Measurements from ENCODE around the gene SYCP2L.
"Not testable (repeated sequence)": the region's sequence is repeated elsewhere in the genome, so short reads cannot be mapped to it uniquely, and the experiment has no call there.

The SYCP2L gene

DNA sequence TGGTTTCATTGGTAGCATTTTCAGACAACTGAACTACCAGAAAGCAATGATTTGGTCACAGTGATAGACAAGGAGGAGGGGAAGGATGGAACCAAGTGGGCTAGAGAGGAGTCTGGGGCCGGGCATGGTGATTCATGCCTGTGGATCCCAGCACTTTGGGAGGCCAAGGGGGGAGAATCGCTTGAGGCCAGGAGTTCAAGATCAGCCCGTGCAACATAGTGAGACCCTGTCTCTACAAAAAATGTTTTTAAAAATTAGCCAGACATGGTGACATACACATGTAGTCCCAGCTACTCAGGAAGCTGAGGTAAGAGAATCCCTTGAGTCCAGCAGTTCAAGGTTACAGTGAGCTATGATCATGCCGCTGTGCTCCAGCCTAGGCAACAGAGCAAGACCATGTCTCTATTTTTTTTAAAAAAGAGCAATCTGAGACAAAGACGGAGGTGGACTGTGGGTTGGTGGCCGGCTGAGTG lies 70.6 kb downstream of the SYCP2L start:
- DNase-seq (ENCODE audit: low spot score) = no peak

DNA sequence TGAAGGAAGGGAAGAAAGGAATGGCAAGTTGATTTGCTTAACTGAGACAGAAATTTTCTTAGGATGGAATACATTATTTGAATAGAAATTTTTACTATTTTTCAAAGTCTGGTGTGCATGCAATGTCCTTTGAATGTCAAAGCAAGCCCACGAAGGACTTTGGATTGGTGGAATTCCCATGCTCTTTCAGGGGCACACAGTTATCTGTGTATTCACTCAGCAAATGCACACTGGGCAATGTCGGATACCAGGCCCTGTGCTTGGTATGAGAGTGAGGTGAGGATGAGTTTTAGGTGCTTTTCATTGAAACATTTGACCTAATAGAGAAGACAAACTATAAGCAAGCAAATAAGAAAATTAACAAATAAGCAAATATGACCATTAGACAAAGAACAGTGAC lies 73.3 kb downstream of the SYCP2L start:
- no peak for DNase-seq (ENCODE audit: low spot score)

DNA sequence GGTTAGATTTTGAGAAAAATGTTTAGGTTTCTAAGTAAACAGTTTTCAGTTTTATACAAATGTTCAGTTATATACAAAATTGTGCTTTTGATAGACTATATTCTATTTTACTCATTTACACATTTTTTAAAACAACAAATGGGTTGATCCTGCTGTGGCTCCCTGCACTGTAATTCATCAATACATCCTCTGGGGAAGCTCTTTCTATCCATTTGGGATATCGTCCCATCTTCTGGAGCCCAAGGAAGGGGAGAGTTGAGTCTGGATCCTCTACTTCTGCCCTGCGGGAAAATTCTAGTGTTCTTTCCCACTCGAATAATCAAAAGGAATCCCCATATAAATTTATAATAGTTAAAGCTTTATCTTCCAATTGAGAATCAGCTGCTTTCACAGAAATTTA lies 75.0 kb downstream of the SYCP2L start:
- no peak for DNase-seq (ENCODE audit: low spot score)

DNA sequence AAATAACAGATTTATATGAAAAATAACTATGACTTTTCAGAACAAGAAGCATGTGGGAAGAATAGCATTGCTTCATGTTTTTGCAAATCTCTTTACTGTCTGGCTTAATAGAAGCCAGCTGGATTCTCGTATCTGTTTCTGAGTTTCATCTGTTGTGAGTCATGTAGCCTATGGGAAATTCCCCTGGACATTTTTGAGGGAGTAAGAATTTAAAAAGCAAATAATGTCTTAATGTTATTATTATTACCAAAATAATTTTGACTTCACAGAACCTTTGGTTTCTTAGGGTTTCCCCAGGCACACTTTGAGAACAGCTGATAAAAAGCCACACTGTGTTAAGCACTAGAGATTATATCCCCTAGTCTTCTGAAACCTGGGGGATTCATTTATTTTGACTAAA lies 75.8 kb downstream of the SYCP2L start:
- no peak for DNase-seq (ENCODE audit: low spot score)

DNA sequence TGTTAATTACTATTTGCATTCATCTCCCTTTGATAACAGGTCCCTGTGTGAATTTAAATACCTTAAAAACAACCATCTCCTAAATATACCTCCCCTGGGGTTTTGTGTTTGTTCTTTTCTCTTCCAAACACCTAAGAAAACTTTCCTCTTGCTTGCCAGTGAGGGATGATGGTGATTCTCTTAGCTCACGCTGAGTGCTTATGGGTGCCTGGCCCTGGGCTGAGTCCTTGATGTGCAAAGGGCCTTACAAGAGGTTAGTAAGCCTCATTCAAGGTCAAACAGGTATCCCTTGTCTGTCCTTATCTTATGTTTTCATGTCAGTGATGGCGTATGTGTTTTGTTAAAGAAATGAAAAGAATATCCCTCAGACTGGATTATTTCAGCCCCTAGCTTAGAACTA lies 76.3 kb downstream of the SYCP2L start:
- no peak for DNase-seq (ENCODE audit: low spot score)

DNA sequence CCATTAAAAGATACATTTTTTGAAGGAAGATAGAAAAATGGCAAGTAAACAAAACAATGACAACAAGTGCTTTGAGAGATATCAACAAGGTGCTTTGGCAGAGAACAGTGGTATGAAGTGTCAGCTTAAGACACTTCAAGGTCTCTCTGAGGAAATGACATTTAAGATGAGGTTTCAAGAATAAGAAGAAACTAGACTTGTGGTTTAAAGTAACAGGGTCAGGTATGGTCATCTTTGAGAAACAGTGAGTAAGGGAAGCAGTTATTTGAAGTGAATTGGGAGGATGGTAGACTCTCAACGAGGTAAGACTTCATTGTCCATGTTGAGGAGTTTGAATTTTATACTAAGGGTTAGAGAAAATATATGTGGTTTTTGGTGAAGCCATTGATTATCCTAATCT lies 77.8 kb downstream of the SYCP2L start:
- DNase-seq (ENCODE audit: low spot score) = no peak

DNA sequence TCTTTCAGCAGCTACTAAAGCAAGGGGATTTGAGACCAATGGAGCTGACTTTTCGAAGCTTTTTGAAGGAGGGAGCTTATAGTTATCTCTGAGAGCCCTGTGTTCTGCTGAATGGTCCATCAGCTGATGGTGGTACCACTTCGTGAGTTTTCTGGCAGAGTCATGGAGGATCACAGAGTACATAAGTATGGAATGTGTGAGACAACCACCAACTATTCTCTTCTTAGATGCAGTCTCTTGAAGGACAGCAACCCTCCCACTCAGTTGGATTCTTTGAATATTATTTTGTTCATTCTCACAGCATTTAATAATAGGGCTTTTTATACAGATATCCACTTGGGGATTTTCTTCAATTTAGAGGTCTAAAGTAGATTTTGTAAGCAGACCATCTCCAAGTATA lies 81.9 kb downstream of the SYCP2L start:
- no peak for DNase-seq (ENCODE audit: low spot score)

DNA sequence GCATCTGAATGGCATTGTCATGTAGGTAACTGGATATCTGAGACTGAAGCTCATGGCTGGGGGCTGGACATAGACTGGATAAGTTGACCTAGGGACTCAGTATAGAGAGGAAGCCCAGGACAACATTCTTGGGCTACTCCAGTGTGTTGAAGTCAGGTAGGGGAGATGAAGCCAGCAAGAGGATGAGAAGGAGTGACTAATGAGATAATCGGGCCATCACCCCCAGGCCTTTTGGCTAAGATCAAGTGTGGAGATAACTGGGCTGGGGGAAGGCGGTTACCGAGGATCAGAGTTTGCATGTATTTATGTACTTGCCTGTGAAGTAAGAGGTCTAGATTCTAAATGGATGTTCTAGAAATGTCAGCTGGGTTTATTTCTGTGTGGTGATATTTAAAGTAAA lies 83.9 kb downstream of the SYCP2L start:
- no peak for DNase-seq (ENCODE audit: low spot score)

DNA sequence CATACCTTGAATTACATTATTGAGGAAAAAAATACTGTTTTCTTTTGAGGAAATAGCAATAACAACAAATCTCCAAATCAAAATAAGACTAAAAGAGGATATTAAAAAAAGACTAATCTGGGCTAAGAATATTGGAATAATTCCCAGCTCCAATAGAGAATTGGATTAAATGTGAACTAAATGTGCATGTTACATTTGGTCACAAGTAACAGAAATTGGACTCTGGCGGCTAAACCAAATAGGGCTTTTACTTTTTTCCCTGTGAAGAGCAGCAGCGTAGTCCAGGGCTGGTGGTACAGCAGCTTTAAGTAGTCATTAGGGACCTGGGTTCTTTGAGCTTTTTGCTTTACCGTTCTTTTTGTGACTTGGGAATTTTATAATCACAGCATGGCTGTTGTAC lies 85.3 kb downstream of the SYCP2L start:
- DNase-seq (ENCODE audit: low spot score) = no peak

DNA sequence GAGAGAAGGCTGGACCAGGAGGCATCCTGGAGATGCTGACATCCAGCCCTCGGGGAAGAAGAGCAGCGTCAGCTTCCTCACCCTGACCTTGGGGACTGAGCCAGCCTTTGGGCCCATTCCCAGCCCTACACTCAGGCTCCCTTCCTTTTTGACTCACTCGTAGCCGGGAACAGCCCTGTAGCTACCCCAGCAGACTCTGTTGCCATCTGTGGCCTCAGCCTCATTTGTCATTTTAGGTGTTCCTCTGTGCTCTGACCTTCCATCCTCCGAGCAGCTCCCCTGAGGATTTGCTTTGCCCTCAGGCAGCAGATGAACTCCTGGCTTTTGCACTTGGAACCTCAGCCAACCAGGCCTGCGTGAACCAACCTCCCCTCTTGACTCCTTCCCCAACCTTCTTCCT lies 89.7 kb downstream of the SYCP2L start:
- no peak for DNase-seq (ENCODE audit: low spot score)

DNA sequence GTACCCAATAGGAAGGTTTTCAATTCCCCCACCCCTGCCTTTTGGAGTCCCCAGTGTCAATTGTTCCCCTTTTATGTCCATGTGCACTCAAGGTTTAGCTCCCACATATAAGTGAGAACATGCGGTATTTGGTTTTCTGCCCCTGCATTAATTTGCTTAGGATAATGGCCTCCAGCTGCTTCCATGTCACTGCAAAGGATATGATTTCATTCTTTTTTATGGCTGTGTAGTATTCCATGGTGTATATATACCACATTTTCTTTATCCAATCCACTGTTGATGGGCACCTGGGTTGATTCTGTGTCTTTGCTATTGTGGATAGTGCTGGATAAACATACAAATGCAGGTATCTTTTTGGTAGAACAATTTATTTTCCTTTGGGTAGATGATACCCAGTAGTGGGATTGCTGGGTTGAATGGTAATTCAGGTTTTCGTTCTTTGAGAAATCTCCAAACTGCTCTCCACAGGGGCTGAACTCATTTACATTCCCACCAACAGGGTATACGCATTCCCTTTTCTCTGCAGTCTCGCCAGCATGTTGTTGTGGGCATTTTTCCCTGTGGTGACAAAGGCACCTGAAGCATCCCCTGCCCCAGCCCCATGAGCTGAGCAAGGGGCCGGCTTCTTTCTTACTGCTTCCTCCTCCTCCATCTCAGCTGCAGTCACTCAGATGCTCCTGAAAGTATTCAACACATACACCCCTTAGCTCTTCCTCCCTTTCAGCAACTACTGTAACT lies 90.5 kb downstream of the SYCP2L start:
- DNase-seq (ENCODE audit: low spot score) = no peak

DNA sequence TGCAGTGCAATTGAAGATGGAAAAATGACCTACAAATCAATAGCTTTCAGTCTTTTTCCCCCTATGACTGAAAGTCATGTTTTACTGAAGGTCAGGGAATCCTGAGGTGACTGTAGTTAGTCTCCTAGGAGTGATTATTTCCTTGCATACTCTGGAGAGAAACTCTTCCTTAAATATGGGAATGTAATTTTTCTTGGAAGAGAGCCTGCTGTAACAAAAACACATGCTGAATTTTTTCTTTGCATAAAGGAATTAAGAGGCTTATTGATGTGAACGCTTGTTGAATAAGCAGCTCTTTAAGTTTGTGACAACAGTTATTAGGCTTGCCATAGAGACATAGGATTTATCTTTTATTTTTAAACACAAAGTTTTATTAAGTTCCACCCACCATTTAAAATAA lies 92.8 kb downstream of the SYCP2L start:
- no peak for DNase-seq (ENCODE audit: low spot score)

DNA sequence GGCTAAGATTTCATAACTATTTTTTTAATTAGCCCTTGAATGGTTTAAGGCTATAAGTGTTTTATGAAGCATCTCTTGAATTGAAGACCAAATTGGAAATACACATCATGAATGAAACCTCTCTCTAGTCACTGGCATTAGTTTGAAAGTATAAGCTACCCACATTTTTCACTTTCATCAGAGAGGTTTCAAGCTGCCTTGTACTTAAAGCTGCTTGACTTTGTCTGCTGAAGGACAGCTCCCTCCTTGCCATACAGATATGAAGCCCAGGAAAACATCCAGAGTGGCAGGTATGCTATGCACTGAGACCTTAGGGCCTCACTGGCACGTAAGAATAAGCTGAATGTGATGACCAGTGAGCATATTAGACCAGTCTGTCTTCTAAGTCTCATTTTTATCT lies 94.6 kb downstream of the SYCP2L start:
- no peak for DNase-seq (ENCODE audit: low spot score)

DNA sequence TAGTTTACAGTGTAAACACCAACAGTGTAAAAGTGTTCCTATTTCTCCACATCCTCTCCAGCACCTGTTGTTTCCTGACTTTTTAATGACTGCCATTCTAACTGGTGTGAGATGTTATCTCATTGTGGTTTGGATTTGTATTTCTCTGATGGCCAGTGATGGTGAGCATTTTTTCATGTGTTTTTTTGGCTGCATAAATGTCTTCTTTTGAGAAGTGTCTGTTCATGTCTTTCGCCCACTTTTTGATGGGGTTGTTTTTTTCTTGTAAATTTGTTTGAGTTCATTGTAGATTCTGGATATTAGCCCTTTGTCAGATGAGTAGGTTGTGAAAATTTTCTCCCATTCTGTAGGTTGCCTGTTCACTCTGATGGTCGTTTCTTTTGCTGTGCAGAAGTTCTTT lies 98.1 kb downstream of the SYCP2L start:
- not testable (repeated sequence) for DNase-seq (ENCODE audit: low spot score)

DNA sequence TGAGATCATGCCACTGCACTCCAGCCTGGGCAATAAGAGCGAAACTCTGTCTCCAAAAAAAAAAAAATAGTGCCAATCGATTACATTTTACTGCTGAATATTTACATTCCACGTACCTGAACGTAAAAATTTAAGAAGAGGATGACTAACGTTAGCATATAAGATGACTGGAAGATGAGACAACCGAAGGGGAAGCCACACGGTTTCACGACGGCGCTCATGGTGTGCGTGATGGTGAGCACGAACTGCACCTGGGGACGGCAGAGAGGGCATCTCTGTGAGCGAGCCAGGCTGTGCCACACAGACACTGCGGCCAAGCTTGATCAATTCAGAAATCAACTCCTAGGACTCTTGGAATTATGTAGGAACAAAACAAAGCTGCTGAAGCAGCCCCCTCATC lies 102.7 kb downstream of the SYCP2L start:
- no peak for DNase-seq (ENCODE audit: low spot score)

DNA sequence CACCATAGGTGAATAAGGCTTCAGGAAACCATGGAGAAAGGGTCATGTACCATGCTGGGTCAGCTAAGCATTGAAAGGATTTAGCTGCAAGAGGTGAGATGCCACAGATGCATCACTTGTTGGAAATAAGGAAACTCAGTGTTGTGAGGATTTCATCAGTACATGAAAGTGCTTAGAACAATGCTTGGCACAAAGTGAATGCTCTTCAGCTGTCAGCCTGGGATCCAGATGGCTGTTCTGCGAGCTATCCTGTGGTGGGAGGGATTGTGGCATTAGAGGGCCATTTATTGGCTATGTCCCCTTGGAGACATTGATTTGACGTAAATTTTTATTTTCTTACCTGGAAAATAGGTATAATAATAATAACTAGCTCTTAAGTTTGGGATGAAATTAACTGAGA lies 104.3 kb downstream of the SYCP2L start:
- DNase-seq (ENCODE audit: low spot score) = no peak

DNA sequence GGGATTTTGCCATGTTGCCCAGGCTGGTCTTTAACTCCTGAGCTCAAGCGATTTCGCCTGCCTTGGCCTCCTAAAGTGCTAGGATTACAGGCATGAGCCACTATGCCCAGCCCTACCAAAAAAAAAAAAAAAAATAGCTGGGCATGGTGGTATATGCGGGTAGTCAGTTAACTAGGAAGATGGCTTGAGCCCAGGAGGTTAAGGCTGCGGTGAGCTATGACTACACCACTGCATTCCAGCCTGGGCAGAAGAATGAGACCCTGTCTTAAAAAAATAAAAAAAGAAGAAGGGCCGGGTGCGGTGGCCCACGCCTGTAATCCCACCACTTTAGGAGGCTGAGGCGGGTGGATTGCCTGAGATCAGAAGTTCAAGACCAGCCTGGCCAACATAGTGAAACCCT lies 107.0 kb downstream of the SYCP2L start:
- DNase-seq (ENCODE audit: low spot score) = no peak

DNA sequence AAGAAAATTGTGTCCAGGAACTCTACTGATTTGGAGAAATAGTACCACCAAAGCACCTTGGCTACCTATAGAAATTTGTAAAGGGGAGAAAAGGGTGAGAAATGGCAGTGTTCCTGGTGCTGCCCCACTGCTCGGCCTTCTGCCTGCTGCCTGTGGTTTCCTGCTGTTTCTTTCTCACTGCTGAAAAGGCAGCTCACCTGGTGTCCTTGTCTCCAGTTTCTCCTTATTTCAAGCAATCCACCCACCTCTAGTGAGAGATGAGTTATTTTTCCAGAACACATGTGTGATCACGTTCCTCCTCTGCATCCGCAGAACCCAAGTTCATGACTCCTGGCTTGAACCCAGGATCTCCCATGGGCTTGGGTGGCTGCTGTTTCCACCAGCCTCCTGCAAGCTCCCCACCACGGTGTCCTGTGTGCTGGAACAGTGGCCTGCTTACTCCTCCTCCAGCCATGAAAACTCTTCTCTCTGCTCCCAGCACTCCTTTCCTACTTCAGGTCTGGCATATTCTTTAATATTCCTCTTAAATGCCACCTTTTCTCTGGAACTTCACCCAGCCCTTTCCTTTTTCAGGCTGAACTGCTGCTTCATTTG lies 108.4 kb downstream of the SYCP2L start:
- DNase-seq (ENCODE audit: low spot score) = no peak

DNA sequence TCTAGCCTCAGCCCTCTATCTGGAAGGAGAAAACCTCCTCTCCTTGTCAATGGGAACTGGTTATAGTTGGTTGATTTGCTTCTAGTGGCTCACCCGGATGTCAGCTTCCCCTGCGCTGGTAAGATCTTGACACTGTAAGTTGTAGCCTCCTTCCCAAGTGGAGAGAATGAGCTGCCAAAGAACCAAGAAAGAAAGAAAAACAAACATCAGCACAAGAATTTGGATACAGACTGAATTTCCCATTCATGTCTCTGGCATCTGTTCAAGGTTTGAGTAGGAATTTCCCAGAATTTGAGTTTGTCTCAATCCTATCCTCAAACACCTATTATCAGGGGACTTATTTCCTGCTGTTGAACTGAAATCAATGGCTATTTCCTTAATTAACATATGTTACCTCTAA lies 113.1 kb downstream of the SYCP2L start:
- no peak for DNase-seq (ENCODE audit: low spot score)

DNA sequence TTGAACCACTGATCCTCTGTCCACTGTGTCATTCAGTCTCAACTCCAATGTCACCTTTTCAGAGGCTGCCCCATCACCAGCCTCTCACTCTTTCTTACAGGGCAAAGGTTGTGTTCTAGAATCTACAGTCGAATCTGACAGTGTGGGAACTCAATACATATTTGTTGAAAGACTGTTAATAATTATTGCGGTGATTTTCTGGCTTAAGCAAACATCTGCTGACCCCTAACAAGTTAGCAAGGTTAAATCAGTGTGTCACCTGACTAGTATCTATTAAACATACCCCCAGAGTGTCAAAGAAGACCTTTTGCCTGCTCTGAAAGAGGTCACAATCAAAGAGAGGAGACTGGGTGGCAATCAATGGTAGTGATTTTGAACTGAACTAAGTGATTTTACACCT lies 115.3 kb downstream of the SYCP2L start:
- DNase-seq (ENCODE audit: low spot score) = no peak

DNA sequence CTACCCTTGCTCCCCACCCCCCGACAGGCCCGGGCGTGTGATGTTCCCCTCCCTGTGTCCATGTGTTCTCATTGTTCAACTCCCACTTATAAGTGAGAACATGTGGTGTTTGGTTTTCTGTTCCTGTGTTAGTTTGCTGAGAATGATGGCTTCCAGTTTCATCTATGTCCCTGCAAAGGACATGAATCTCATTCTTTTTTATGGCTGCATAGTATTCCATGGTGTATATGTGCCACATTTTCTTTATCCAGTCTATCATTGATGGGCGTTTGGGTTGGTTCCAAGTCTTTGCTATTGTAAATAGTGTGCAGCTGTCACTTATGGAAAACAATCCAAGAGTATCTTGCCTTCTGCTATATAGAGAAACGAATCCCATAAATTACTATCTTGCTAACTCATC lies 116.4 kb downstream of the SYCP2L start:
- not testable (repeated sequence) for DNase-seq (ENCODE audit: low spot score)

DNA sequence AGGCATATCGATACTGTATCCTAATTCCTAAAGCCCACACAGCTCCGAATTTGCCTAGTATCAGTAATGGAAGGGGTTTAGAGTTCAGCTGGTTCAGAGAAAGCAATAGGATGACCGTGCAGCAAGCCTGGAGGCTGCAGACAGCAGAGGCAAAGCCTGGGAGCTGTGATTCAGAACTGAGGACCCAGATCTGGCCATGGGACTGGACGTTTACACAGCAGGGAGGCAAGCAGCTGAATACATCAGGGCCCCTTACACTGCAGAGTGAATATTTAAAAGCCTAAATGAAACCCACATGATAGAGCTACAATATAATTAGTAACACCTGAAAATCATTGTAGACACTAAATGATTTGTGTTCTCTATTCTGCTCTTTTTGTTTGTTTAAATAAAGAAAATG lies 119.2 kb downstream of the SYCP2L start:
- DNase-seq (ENCODE audit: low spot score) = no peak

DNA sequence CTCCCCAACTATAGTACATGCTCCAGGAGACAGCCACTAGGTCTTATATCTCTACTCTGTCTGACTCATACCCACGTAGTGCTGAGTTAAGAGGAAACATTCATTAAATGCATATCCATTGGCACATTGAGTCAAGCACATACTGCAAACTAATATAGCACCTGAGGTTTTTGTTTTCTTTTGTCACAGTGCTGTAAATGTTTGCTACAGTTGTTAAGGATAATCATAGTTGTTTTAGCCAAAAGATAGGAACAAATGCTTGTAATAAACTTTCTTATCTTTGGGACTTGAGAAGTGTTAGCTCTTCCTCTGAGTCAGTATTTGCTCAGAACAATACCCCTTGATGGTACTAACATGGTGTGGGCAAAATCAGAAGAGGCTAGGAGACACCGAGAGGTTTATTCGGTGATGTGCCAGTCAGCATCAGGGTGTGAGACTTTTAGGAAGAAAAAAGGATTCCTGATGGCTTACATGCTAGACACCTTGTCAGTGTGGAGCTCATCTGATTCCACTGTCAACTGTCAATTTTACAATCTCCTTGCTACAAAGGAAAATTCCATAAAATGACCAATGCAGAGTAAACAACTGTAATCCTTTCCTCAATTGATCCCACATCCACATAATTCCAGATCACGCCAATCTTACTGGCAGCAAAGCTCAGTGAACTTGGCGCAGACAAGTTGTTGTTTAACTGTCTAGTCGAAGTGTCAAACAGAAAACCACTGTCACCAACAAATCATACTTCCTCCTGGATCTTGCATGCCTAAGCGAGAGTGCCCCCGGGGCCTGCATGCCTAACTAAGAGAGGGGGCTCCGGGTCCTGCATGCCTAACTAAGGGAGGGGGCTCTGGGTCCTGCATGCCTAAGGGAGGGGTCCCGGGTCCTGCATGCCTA lies 121.1 kb downstream of the SYCP2L start:
- peak; percentile 51 for DNase-seq (ENCODE audit: low spot score)
